Activated CD8-positive, alpha-beta T cell treated with anti-CD3 and anti-CD28 coated beads for 36 hours (primary cell): Measurements from ENCODE around the gene FNTB. TPM values are rescaled to one million over a fixed set of nuclear protein-coding genes. Genes with fewer than 3 reads are reported as not detected.
A peak's percentile ranks its signal among the peaks of the same experiment; 100 is the strongest.

Experiments
- ATAC-seq: fragments of 200-7000 bp; cut with Tn5 transposase; one replicate; pipeline ENCODE4 v1.10.0; 2021; ENCODE audit warnings: mild to moderate bottlenecking, moderate library complexity
- CTCF ChIA-PET: fragments of 350-600 bp; sonication (Branson Sonifier 250); formaldehyde crosslinking; loops from one replicate; lab custom pipeline; 2021; ENCODE audit warnings: antibody characterized with exemption; lab: Charles Lee
- POLR2A ChIA-PET: fragments of 350-600 bp; sonication (Branson Sonifier 250); formaldehyde crosslinking; loops from one replicate; lab custom pipeline; 2021; ENCODE audit warnings: antibody characterized with exemption; lab: Charles Lee
- DNase-seq: peaks from one replicate; pipeline ENCODE4 v3.0.0-alpha.2; 2020
- H3K27ac Mint-ChIP-seq: one replicate; pipeline ENCODE4 v1.8.0; 2021; ENCODE audit warnings: mild to moderate bottlenecking, mixed read lengths
- H3K27me3 Mint-ChIP-seq: one replicate; pipeline ENCODE4 v1.8.0; 2021; ENCODE audit warnings: mixed read lengths
- H3K36me3 Mint-ChIP-seq: one replicate; pipeline ENCODE4 v1.8.0; 2021; ENCODE audit warnings: low read depth, mixed read lengths
- H3K4me1 Mint-ChIP-seq: one replicate; pipeline ENCODE4 v1.8.0; 2021; ENCODE audit warnings: low read depth, mixed read lengths
- H3K4me3 Mint-ChIP-seq: one replicate; pipeline ENCODE4 v1.8.0; 2021; ENCODE audit warnings: mild to moderate bottlenecking, moderate library complexity, mixed read lengths
- H3K9me3 Mint-ChIP-seq: one replicate; pipeline ENCODE4 v1.8.0; 2021; ENCODE audit warnings: mixed read lengths
- CTCF ChIP-seq: fragments of 200-600 bp; IDR thresholded peaks from one replicate; pipeline ENCODE4 v1.8.0; 2022; ENCODE audit warnings: antibody characterized with exemption, mild to moderate bottlenecking
- intact Hi-C: fragments of 100-400 bp; cut with micrococcal nuclease; formaldehyde crosslinking; loops from one replicate; pipeline ENCODE4 v1.10.0; 2022
- total RNA-seq, 2 experiments: library from RNA; stranded (reverse); gene quantifications; one replicate each; pipeline ENCODE4 v1.2.3, GENCODE V29; 2021

The FNTB gene
- total RNA-seq, 2 experiments from 2014 or later = 18.8 to 23.5 TPM

DNA sequence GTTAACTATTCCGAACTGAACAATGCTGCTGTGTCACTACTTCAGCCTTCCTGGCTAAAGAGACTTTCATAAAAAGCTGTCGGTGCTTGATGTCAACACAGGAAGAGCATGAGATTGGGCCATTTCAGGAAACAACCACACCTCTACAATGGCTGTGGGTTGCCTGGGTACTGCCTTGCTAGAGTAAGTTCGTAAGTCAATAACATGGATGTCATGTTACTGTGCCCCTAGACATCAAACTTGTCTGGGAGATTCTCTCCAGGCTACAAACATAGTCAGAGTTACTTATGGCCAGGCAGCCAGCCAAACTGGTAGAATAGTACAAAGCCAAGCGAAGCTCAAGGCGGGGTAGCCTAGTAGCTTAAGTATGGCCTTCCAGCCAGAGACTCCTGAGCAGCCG lies 92.5 kb downstream of the FNTB start:
- Mint-ChIP-seq H3K27me3 (no peaks in the 10 kb centered on the region), H3K4me3 (no peak overlapping the region), H3K4me1 (peaks cover 54% of the 10 kb centered on the region), H3K9me3 (no peaks in the 10 kb centered on the region), H3K27ac (peak overlapping the region; percentile 15), H3K36me3 (peaks cover 70% of the 10 kb centered on the region)
- CTCF ChIA-PET = interaction anchor here (1.3 to 2.1 kb wide), 2 partner anchors 11 to 14 kb away, joined by 4 to 5 read pairs; no protein-coding TSS in a partner anchor
- TF ChIP-seq CTCF = no peak
- ATAC-seq (no peak), DNase-seq (no peak)
- intact Hi-C loops = no loop called here
- POLR2A ChIA-PET = interaction anchor here (1.1 kb wide), 1 partner anchor 9 kb away, joined by 3 read pairs; no protein-coding TSS in a partner anchor

- no peak for ATAC-seq
- TF ChIP-seq CTCF = no peak
- POLR2A ChIA-PET = interaction anchor here (1.1 kb wide), 1 partner anchor 9 kb away, joined by 3 read pairs; no protein-coding TSS in a partner anchor
Measured at GRCh38 chr14:65079768-65080167, 93.1 kb downstream of the FNTB start.

GRCh38 chr14:65080960-65081747 lies 94.5 kb downstream of the FNTB start:
- Mint-ChIP-seq H3K27me3 (no peaks in the 10 kb centered on the region), H3K4me1 (peaks cover 64% of the 10 kb centered on the region), H3K9me3 (peaks cover 2% of the 10 kb centered on the region), H3K27ac (peak overlapping the region; percentile 31), H3K36me3 (peaks cover 71% of the 10 kb centered on the region), H3K4me3 (no peak overlapping the region)
- ChIA-PET POLR2A (no interaction called here), CTCF (interaction anchor here (2.1 kb wide), 1 partner anchor 13 kb away, joined by 4 read pairs; no protein-coding TSS in a partner anchor)
- TF ChIP-seq CTCF = no peak
- DNase-seq = no peak
- ATAC-seq = no peak
- intact Hi-C loops = no loop called here

More at GRCh38 chr14:65079768-65080167, 93.1 kb downstream of the FNTB start:
- no peak for DNase-seq
- no peaks in the 10 kb centered on the region for H3K27me3 Mint-ChIP-seq
- no peak overlapping the region for H3K4me3 Mint-ChIP-seq
- intact Hi-C loops = no loop called here
- no peaks in the 10 kb centered on the region for H3K9me3 Mint-ChIP-seq
- peaks cover 70% of the 10 kb centered on the region for H3K36me3 Mint-ChIP-seq
- peaks cover 55% of the 10 kb centered on the region for H3K4me1 Mint-ChIP-seq
- CTCF ChIA-PET = interaction anchor here (2.1 kb wide), 1 partner anchor 12 kb away, joined by 4 read pairs; no protein-coding TSS in a partner anchor
- H3K27ac Mint-ChIP-seq = peak overlapping the region; percentile 15

DNA sequence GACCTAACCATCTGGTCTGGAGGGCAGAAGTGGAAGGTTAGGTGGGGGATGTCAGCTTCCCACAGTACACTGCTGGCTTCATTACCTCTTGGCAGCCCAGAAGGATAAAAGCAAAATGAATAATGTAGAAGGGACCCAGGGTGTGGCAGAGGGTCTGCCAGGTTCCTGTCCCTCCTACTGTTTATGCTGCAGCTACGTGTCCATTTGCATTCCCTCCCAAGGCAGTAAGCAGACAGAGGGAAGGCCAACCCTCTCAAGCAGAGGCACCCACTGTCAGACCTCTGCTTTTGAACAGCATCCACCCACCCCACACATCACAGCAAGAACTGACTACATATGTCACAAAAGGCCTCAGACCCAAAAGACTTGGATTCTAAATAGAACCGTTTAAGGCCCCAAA lies 96.2 kb downstream of the FNTB start:
- no peak for TF ChIP-seq CTCF
- CTCF ChIA-PET = interaction anchor here (1.8 kb wide), 1 partner anchor 10 kb away, joined by 6 read pairs; no protein-coding TSS in a partner anchor
- POLR2A ChIA-PET = interaction anchor here (1.1 kb wide), 1 partner anchor 15 kb away, joined by 3 read pairs; no protein-coding TSS in a partner anchor
- H3K27me3 Mint-ChIP-seq = no peaks in the 10 kb centered on the region
- peak overlapping the region; percentile 44 for H3K27ac Mint-ChIP-seq
- H3K36me3 Mint-ChIP-seq = peaks cover 77% of the 10 kb centered on the region
- H3K4me1 Mint-ChIP-seq = peaks cover 68% of the 10 kb centered on the region
- intact Hi-C loops = no loop called here
- peaks cover 12% of the 10 kb centered on the region for H3K9me3 Mint-ChIP-seq
- H3K4me3 Mint-ChIP-seq = no peak overlapping the region
- ATAC-seq (no peak), DNase-seq (no peak)
